Liver (tissue), 9 donors: ENCODE measurements around the gene SLC25A1. TPM values are rescaled to one million over a fixed set of nuclear protein-coding genes. Genes with fewer than 3 reads are reported as not detected.
"Not testable (repeated sequence)": the region's sequence is repeated elsewhere in the genome, so short reads cannot be mapped to it uniquely, and the experiment has no call there.

Source experiments
- DNase-seq: peaks from one replicate; pipeline ENCODE4 v3.0.0-alpha.2; 2017; ENCODE audit warnings: low spot score
- H3K27ac ChIP-seq, 2 donors: one replicate each; pipeline ENCODE4 v1.7.0; 2013; ENCODE audit warnings: inconsistent platforms in 2 of 2, low read length in 2 of 2, control low read depth in 1 of 2, low read depth in 1 of 2, mild to moderate bottlenecking in 1 of 2
- H3K27me3 ChIP-seq, 4 donors: one replicate each; pipeline versions ENCODE4 v1.6.1 to v1.7.0; 2013; ENCODE audit warnings: low read length in 3 of 4, inconsistent platforms in 1 of 4, mild to moderate bottlenecking in 1 of 4, moderate library complexity in 1 of 4; ENCODE audit not compliant: control insufficient read depth in 4 of 4, insufficient read depth in 4 of 4
- H3K36me3 ChIP-seq, 4 donors: one replicate each; pipeline versions ENCODE4 v1.6.1 to v1.7.0; 2013; ENCODE audit warnings: low read length in 3 of 4, mild to moderate bottlenecking in 3 of 4, low read depth in 1 of 4, moderate library complexity in 1 of 4; ENCODE audit not compliant: control insufficient read depth in 4 of 4, insufficient read depth in 3 of 4
- H3K4me1 ChIP-seq, 4 donors: one replicate each; pipeline versions ENCODE4 v1.6.1 to v1.7.0; 2013; ENCODE audit warnings: low read length in 3 of 4, mild to moderate bottlenecking in 3 of 4, moderate library complexity in 1 of 4; ENCODE audit not compliant: control insufficient read depth in 4 of 4, insufficient read depth in 4 of 4
- H3K4me3 ChIP-seq, 3 donors: one replicate each; pipeline versions ENCODE4 v1.6.1 to v1.7.0; 2013; ENCODE audit warnings: low read length in 3 of 3, control low read depth in 1 of 3, low read depth in 1 of 3, mild to moderate bottlenecking in 1 of 3
- H3K9ac ChIP-seq, 2 donors: one replicate each; pipeline ENCODE4 v1.7.0; 2013; ENCODE audit warnings: low read length in 2 of 2, mild to moderate bottlenecking in 2 of 2, moderate library complexity in 2 of 2, control low read depth in 1 of 2, low read depth in 1 of 2
- H3K9me3 ChIP-seq, 4 donors: one replicate each; pipeline versions ENCODE4 v1.6.1 to v1.7.0; 2013; ENCODE audit warnings: low read length in 3 of 4; ENCODE audit not compliant: control insufficient read depth in 4 of 4
- GABPA ChIP-seq, 2 donors: IDR thresholded peaks in 1 of 2; conservative IDR thresholded peaks in 1 of 2; 2 replicates each; pipeline ENCODE4 v1.6.1; 2016; ENCODE audit warnings: antibody characterized with exemption in 2 of 2, mild to moderate bottlenecking in 1 of 2, moderate library complexity in 1 of 2
- HNF4A ChIP-seq, 2 donors: conservative IDR thresholded peaks; 2 replicates each; pipeline ENCODE4 v1.6.1; 2016; ENCODE audit warnings: antibody characterized with exemption in 2 of 2, mild to moderate bottlenecking in 2 of 2
- RXRA ChIP-seq, 2 donors: IDR thresholded peaks; 2 replicates each; pipeline ENCODE4 v1.6.1; 2017 to 2018; ENCODE audit warnings: antibody characterized with exemption in 2 of 2, mild to moderate bottlenecking in 1 of 2
- SP1 ChIP-seq: IDR thresholded peaks from 2 replicates; pipeline ENCODE4 v1.6.1; 2018; ENCODE audit warnings: antibody characterized with exemption, mild to moderate bottlenecking
- YY1 ChIP-seq: IDR thresholded peaks from 2 replicates; pipeline ENCODE4 v1.6.1; 2016; ENCODE audit warnings: antibody characterized with exemption, mild to moderate bottlenecking
- WGBS: extraction: QIAGEN DNeasy Blood & Tissue Kit; methylation state at CpG from one replicate; pipeline ENCODE4 v1.1.7; 2013; 5-methylcytosine and 5-hydroxymethylcytosine counted together
- polyA plus RNA-seq, 2 donors: library from polyadenylated mRNA; stranded (reverse) in 1 of 2; unstranded in 1 of 2; fragments of 200-250 nt in 1 of 2; fragments of >200 nt in 1 of 2; fragmentation: Nextera tagmentation in 1 of 2; extraction: Ambion mirVana in 1 of 2; gene quantifications; one replicate each; pipeline versions ENCODE4 v1.2.1 to v1.2.3, GENCODE V29; 2013 to 2015
- total RNA-seq, 2 donors: library from RNA; depleted of rRNA; stranded (reverse); fragments of >200 nt; gene quantifications; one replicate each; pipeline ENCODE4 v1.2.3, GENCODE V29; 2014
- TF ChIP-seq, protein P1 (sequence below): fragments of 150-350 bp; IDR thresholded peaks from 2 replicates; pipeline ENCODE4 v1.5.1; 2017; ENCODE audit warnings: improper control_type of control experiment, low read depth, low read length; ENCODE audit not compliant: missing input control
- TF ChIP-seq, protein P2 (sequence below): IDR thresholded peaks from 2 replicates; pipeline ENCODE4 v1.6.1; 2016; ENCODE audit warnings: antibody characterized with exemption, mild to moderate bottlenecking
- TF ChIP-seq, protein P3 (sequence below): IDR thresholded peaks from 2 replicates; pipeline ENCODE4 v1.6.1; 2016; ENCODE audit warnings: antibody characterized with exemption
- donor health status: healthy.
- donor health status: healthy.
- donor health status: healthy.
- donor health status: healthy.
- donor health status: healthy.

SLC25A1 gene
- total and polyA plus RNA-seq, 4 donors: 59.5 to 78.3 (median 73.9) TPM

DNA sequence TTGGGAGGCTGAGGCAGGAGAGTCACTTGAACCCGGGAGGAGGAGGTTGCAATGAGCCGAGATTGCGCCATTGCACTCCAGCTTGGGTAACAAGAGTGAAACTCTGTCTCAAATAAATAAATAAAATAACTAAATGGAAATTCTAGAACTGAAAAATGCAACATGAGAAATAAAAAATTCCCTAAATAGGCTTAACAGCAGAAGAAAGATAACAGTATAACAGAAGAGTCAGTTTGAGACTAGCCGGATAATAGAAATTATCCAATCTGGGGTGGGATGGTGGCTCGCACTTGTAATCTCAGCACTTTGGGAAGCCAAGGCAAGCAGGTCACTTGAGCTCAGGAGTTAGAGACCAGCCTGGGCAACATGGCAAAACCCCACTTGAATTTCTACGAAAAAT lies 14.1 kb downstream of the SLC25A1 start:
- no peaks in the 10 kb centered on the region for H3K36me3 ChIP-seq
- peaks cover 0 to 9% (median 0%) of the 10 kb centered on the region in 4 donors for H3K27me3 ChIP-seq
- no peaks in the 10 kb centered on the region for H3K9me3 ChIP-seq
- no peak overlapping the region for H3K9ac ChIP-seq
- no peak for TF ChIP-seq SP1
- no peak for TF ChIP-seq RXRA (IDR thresholded peaks at IDR 0.05)
- TF ChIP-seq, protein P1, sequence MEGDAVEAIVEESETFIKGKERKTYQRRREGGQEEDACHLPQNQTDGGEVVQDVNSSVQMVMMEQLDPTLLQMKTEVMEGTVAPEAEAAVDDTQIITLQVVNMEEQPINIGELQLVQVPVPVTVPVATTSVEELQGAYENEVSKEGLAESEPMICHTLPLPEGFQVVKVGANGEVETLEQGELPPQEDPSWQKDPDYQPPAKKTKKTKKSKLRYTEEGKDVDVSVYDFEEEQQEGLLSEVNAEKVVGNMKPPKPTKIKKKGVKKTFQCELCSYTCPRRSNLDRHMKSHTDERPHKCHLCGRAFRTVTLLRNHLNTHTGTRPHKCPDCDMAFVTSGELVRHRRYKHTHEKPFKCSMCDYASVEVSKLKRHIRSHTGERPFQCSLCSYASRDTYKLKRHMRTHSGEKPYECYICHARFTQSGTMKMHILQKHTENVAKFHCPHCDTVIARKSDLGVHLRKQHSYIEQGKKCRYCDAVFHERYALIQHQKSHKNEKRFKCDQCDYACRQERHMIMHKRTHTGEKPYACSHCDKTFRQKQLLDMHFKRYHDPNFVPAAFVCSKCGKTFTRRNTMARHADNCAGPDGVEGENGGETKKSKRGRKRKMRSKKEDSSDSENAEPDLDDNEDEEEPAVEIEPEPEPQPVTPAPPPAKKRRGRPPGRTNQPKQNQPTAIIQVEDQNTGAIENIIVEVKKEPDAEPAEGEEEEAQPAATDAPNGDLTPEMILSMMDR: no peak
- TF ChIP-seq GABPA (IDR thresholded peaks at IDR 0.05 in 1 of 2, conservative IDR thresholded peaks at IDR 0.05 in 1 of 2): no peak
- no peak for TF ChIP-seq HNF4A (conservative IDR thresholded peaks at IDR 0.05)
- TF ChIP-seq, protein P2, sequence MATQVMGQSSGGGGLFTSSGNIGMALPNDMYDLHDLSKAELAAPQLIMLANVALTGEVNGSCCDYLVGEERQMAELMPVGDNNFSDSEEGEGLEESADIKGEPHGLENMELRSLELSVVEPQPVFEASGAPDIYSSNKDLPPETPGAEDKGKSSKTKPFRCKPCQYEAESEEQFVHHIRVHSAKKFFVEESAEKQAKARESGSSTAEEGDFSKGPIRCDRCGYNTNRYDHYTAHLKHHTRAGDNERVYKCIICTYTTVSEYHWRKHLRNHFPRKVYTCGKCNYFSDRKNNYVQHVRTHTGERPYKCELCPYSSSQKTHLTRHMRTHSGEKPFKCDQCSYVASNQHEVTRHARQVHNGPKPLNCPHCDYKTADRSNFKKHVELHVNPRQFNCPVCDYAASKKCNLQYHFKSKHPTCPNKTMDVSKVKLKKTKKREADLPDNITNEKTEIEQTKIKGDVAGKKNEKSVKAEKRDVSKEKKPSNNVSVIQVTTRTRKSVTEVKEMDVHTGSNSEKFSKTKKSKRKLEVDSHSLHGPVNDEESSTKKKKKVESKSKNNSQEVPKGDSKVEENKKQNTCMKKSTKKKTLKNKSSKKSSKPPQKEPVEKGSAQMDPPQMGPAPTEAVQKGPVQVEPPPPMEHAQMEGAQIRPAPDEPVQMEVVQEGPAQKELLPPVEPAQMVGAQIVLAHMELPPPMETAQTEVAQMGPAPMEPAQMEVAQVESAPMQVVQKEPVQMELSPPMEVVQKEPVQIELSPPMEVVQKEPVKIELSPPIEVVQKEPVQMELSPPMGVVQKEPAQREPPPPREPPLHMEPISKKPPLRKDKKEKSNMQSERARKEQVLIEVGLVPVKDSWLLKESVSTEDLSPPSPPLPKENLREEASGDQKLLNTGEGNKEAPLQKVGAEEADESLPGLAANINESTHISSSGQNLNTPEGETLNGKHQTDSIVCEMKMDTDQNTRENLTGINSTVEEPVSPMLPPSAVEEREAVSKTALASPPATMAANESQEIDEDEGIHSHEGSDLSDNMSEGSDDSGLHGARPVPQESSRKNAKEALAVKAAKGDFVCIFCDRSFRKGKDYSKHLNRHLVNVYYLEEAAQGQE: no peak
- TF ChIP-seq YY1: no peak
- TF ChIP-seq, protein P3, sequence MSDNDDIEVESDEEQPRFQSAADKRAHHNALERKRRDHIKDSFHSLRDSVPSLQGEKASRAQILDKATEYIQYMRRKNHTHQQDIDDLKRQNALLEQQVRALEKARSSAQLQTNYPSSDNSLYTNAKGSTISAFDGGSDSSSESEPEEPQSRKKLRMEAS: no peak
- H3K4me3 ChIP-seq: no peak overlapping the region
- WGBS: 96% methylated on average over 6 of the region's 6 CpGs
- DNase-seq: no peak
- H3K4me1 ChIP-seq: peaks cover 0 to 2% (median under 1%) of the 10 kb centered on the region in 4 donors
- no peak overlapping the region for H3K27ac ChIP-seq

DNA sequence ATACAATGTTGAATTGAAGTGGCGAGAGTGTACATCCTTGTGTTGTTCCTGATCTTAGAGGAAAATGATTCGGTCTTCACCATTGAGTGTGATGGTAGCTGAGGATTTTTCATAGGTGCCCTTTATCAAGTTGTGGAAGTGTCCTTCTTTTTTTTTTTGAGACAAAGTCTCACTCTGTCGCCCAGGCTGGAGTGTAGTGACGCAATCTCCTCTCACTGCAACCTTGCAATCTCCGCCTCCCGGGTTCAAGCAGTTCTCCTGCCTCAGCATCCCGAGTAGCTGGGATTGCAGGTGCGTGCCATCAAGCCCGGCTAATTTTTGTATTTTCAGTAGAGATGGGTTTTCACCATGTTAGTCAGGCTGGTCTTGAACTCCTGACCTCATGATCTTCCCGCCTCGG lies 19.9 kb downstream of the SLC25A1 start:
- not testable (repeated sequence) for H3K4me3 ChIP-seq, H3K9me3 ChIP-seq, H3K9ac ChIP-seq, DNase-seq, H3K27me3 ChIP-seq, H3K36me3 ChIP-seq, H3K4me1 ChIP-seq, H3K27ac ChIP-seq
- 75% methylated on average over 11 of the region's 11 CpGs for WGBS

DNA sequence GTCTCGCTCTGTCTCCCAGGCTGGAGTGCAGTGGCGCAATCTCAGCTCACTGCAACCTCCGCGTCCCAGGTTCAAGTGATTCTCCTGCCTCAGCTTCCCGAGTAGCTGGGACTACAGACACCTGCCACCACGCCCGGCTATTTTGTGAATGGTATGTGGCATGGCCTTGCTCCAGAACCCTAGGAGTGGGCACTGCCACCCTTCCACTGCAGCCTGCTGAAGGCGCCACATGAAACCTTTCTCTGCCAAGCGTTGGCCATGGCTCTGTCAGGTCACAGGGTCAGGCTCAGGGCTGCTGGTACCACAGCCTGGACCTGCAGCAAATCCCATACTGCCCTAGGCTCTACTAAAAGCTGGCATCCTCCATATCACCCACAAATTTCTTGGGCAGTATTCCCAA lies 22.4 kb downstream of the SLC25A1 start:
- not testable (repeated sequence) for DNase-seq, H3K9me3 ChIP-seq, H3K27ac ChIP-seq, H3K9ac ChIP-seq, H3K4me3 ChIP-seq, H3K36me3 ChIP-seq, H3K4me1 ChIP-seq, H3K27me3 ChIP-seq
- WGBS: 87% methylated on average over 9 of the region's 9 CpGs
